Peyer's patch (tissue), 4 donors: ENCODE data around the gene AP5S1.

ENCODE experiments used
- POLR2A ChIP-seq, 2 donors: fragments of 450-650 bp; IDR thresholded peaks; one replicate each; pipeline ENCODE4 v1.5.1; 2017; ENCODE audit warnings: antibody characterized with exemption in 2 of 2, mild to moderate bottlenecking in 2 of 2, moderate library complexity in 2 of 2
- TF ChIP-seq, protein P1 (sequence below), 6 experiments: fragments of 450-650 bp in 4 of 6; fragments of 200-600 bp in 2 of 6; sonication (generic) in 1 of 6; IDR thresholded peaks; one replicate each; pipeline ENCODE4 v1.5.1; 2017 to 2019; ENCODE audit warnings: antibody characterized with exemption in 6 of 6, mild to moderate bottlenecking in 3 of 6, moderate library complexity in 1 of 6

DNA sequence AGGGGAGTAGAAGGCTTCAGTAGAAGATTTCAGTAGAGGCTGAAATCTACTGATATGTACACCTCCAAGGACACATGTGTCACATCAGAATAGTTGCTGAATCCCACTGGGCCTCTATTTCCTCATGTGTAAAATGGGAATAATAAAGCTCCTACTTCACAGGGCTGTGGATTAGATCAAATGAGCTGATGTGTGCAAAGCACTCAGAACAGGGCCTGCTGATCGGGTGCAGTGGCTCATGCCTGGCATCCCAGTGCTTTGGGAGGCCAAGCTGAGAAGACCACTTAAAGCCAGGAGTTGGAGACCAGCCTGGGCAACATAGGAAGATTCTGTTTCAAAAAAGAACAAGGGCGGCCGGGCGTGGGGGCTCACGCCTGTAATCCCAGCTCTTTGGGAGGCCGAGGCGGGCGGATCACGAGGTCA is 8.1 kb upstream of the AP5S1 start:
- TF ChIP-seq, protein P1, sequence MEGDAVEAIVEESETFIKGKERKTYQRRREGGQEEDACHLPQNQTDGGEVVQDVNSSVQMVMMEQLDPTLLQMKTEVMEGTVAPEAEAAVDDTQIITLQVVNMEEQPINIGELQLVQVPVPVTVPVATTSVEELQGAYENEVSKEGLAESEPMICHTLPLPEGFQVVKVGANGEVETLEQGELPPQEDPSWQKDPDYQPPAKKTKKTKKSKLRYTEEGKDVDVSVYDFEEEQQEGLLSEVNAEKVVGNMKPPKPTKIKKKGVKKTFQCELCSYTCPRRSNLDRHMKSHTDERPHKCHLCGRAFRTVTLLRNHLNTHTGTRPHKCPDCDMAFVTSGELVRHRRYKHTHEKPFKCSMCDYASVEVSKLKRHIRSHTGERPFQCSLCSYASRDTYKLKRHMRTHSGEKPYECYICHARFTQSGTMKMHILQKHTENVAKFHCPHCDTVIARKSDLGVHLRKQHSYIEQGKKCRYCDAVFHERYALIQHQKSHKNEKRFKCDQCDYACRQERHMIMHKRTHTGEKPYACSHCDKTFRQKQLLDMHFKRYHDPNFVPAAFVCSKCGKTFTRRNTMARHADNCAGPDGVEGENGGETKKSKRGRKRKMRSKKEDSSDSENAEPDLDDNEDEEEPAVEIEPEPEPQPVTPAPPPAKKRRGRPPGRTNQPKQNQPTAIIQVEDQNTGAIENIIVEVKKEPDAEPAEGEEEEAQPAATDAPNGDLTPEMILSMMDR (IDR thresholded peaks at IDR 0.05): no peak
- TF ChIP-seq POLR2A (IDR thresholded peaks at IDR 0.05): no peak
